ENCODE results near the gene MMD2. TPM values are rescaled to one million over a fixed set of nuclear protein-coding genes. Genes with fewer than 3 reads are reported as not detected.

MMD2 gene
- total RNA-seq, 2 experiments from 2014 or later: not detected

GRCh38 chr7:4964506-4964905, 5.5 kb upstream of the MMD2 start:
- Histone ChIP-seq H3K27ac (ENCODE audit: low read depth, low read length, poor library complexity, severe bottlenecking) (no peak overlapping the region), H3K4me3 (ENCODE audit: low read depth, low read length, poor library complexity, severe bottlenecking) (no peak overlapping the region), H2AFZ (ENCODE audit: low read length) (no peak overlapping the region), H4K20me1 (ENCODE audit: insufficient read depth, low read length) (no peaks in the 10 kb centered on the region), H3K4me1 (ENCODE audit: insufficient read depth, low read length, poor library complexity, severe bottlenecking) (no peaks in the 10 kb centered on the region), H3K9me2 (ENCODE audit: insufficient read depth, low read length) (no peaks in the 10 kb centered on the region), H3K9me3 (ENCODE audit: low read length) (no peaks in the 10 kb centered on the region), H3K36me3 (ENCODE audit: insufficient read depth, low read length) (no peaks in the 10 kb centered on the region), H3K4me2 (ENCODE audit: low read length) (no peak overlapping the region), H3K79me2 (ENCODE audit: insufficient read depth, low read depth, low read length) (no peaks in the 10 kb centered on the region)
- intact Hi-C loops (cut with micrococcal nuclease; ENCODE audit: unreplicated experiment): no loop called here
- TF ChIP-seq EZH2phosphoT487 (IDR thresholded peaks at IDR 0.05; ENCODE audit: borderline replicate concordance, low read depth, low read length): no peak
- TF ChIP-seq, protein P1, sequence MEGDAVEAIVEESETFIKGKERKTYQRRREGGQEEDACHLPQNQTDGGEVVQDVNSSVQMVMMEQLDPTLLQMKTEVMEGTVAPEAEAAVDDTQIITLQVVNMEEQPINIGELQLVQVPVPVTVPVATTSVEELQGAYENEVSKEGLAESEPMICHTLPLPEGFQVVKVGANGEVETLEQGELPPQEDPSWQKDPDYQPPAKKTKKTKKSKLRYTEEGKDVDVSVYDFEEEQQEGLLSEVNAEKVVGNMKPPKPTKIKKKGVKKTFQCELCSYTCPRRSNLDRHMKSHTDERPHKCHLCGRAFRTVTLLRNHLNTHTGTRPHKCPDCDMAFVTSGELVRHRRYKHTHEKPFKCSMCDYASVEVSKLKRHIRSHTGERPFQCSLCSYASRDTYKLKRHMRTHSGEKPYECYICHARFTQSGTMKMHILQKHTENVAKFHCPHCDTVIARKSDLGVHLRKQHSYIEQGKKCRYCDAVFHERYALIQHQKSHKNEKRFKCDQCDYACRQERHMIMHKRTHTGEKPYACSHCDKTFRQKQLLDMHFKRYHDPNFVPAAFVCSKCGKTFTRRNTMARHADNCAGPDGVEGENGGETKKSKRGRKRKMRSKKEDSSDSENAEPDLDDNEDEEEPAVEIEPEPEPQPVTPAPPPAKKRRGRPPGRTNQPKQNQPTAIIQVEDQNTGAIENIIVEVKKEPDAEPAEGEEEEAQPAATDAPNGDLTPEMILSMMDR (conservative IDR thresholded peaks at IDR 0.05; ENCODE audit: low read length): no peak
- DNase-seq (ENCODE audit: low spot score): no peak
- BruUV-seq (replicated peaks): no TSS peak
- ChIA-PET CTCF (ENCODE audit: unreplicated experiment) (no interaction called here), POLR2A (no interaction called here)

DNA sequence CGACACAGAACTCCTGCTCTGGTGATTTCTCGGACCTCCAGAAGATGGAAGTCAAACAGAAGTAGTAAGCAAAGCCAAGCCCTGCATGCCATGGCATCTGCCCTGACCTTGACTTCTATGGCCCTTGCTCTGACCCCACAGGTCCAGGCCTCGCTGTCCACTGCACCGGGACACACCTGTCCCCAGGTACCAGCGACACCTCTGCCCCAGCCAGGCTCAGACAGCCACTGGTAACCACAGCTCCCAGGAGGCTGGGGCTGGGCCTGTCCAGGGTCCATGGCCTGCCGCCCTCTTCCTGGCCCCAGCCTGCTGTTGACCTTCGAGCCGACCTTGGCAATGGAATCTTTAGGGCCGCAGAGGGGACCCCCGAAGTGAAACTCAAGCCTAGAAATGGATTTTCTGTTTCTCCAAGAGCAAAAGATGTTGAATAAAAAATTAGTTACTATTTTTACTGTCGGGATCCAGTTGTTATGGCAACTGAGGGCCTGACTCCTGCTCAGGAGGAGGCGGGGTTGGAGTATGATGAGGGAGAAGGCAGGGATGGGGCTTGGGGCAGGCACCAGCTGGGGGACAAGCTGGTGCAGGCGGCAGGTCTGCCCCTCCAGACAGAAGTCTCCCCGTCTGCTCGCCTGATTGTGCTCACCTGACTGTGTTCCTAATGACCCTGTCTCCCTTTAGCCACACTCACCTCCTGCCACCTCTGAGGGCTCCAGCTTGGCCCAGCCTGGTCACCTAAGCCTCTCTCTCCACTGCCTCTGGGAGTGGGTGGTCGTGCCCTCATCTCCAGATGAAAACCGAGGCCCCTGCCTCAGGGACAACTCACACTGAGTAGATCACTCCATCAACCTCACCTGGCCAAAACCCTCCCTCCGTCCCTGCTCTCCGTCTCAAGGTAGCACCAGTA, 4.1 kb upstream of the MMD2 start:
- Histone ChIP-seq H3K36me3 (ENCODE audit: insufficient read depth, low read length) (no peaks in the 10 kb centered on the region), H3K4me3 (ENCODE audit: low read depth, low read length, poor library complexity, severe bottlenecking) (no peak overlapping the region), H3K4me2 (ENCODE audit: low read length) (no peak overlapping the region), H4K20me1 (ENCODE audit: insufficient read depth, low read length) (no peaks in the 10 kb centered on the region), H3K9me2 (ENCODE audit: insufficient read depth, low read length) (no peaks in the 10 kb centered on the region), H3K4me1 (ENCODE audit: insufficient read depth, low read length, poor library complexity, severe bottlenecking) (no peaks in the 10 kb centered on the region), H3K79me2 (ENCODE audit: insufficient read depth, low read depth, low read length) (no peaks in the 10 kb centered on the region), H3K27ac (ENCODE audit: low read depth, low read length, poor library complexity, severe bottlenecking) (no peak overlapping the region), H2AFZ (ENCODE audit: low read length) (no peak overlapping the region), H3K9me3 (ENCODE audit: low read length) (no peaks in the 10 kb centered on the region)
- DNase-seq (ENCODE audit: low spot score): no peak
- POLR2A ChIA-PET: no interaction called here
- intact Hi-C loops (cut with micrococcal nuclease; ENCODE audit: unreplicated experiment): no loop called here
- no TSS peak for BruUV-seq (replicated peaks)
- CTCF ChIA-PET (ENCODE audit: unreplicated experiment): no interaction called here
- TF ChIP-seq, protein P1 (conservative IDR thresholded peaks at IDR 0.05; ENCODE audit: low read length): no peak
- TF ChIP-seq EZH2phosphoT487 (IDR thresholded peaks at IDR 0.05; ENCODE audit: borderline replicate concordance, low read depth, low read length): no peak

- POLR2A ChIA-PET: no interaction called here
- TF ChIP-seq, protein P1 (conservative IDR thresholded peaks at IDR 0.05; ENCODE audit: low read length): no peak
- no peak for TF ChIP-seq EZH2phosphoT487 (IDR thresholded peaks at IDR 0.05; ENCODE audit: borderline replicate concordance, low read depth, low read length)
- Histone ChIP-seq H3K4me1 (ENCODE audit: insufficient read depth, low read length, poor library complexity, severe bottlenecking) (no peaks in the 10 kb centered on the region), H3K4me2 (ENCODE audit: low read length) (no peak overlapping the region), H4K20me1 (ENCODE audit: insufficient read depth, low read length) (no peaks in the 10 kb centered on the region), H3K4me3 (ENCODE audit: low read depth, low read length, poor library complexity, severe bottlenecking) (no peak overlapping the region), H3K27ac (ENCODE audit: low read depth, low read length, poor library complexity, severe bottlenecking) (no peak overlapping the region), H3K9me3 (ENCODE audit: low read length) (no peaks in the 10 kb centered on the region), H2AFZ (ENCODE audit: low read length) (no peak overlapping the region), H3K79me2 (ENCODE audit: insufficient read depth, low read depth, low read length) (no peaks in the 10 kb centered on the region), H3K9me2 (ENCODE audit: insufficient read depth, low read length) (no peaks in the 10 kb centered on the region), H3K36me3 (ENCODE audit: insufficient read depth, low read length) (no peaks in the 10 kb centered on the region)
- no peak for DNase-seq (ENCODE audit: low spot score)
- intact Hi-C loops (cut with micrococcal nuclease; ENCODE audit: unreplicated experiment): no loop called here
- BruUV-seq (replicated peaks): no TSS peak
- CTCF ChIA-PET (ENCODE audit: unreplicated experiment): no interaction called here
These were observed 1.4 kb upstream of the MMD2 start for GRCh38 chr7:4960363-4960762.
